ENCODE measurements around the gene CNTNAP2.

CNTNAP2 gene

DNA sequence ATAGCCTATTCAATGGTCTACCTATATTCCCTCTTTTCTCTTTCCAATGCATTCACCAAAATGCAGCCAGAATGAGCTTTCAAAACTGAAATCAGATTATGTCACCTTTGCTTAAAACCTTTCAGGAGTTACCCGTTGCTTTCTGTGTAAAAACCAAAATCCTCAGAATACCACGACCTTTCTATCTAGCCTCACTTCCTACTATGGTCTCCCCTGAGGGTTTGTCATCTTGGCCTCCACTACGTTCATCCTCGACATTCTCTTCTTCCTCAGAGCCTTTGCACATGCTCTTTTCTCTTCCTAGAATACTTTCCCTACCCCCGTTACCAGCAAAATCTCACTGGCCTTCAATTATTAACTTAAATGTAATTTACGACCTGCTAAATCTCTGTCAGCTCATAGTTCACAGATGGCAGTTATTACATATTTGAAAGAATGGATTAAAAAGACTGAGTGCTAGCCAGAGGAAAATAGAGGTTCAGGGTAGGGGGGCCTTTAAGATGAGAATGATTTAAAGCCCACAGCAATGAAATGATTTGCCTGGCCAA is 2093.1 kb downstream of the CNTNAP2 start:
- no peak overlapping the region for H3K4me3 ChIP-seq (ENCODE audit: low read depth, low read length)
- TF ChIP-seq, protein P1, sequence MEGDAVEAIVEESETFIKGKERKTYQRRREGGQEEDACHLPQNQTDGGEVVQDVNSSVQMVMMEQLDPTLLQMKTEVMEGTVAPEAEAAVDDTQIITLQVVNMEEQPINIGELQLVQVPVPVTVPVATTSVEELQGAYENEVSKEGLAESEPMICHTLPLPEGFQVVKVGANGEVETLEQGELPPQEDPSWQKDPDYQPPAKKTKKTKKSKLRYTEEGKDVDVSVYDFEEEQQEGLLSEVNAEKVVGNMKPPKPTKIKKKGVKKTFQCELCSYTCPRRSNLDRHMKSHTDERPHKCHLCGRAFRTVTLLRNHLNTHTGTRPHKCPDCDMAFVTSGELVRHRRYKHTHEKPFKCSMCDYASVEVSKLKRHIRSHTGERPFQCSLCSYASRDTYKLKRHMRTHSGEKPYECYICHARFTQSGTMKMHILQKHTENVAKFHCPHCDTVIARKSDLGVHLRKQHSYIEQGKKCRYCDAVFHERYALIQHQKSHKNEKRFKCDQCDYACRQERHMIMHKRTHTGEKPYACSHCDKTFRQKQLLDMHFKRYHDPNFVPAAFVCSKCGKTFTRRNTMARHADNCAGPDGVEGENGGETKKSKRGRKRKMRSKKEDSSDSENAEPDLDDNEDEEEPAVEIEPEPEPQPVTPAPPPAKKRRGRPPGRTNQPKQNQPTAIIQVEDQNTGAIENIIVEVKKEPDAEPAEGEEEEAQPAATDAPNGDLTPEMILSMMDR (conservative IDR thresholded peaks at IDR 0.05; ENCODE audit: low read depth, low read length) = no peak
- no peak for DNase-seq (ENCODE audit: low read depth)

DNA sequence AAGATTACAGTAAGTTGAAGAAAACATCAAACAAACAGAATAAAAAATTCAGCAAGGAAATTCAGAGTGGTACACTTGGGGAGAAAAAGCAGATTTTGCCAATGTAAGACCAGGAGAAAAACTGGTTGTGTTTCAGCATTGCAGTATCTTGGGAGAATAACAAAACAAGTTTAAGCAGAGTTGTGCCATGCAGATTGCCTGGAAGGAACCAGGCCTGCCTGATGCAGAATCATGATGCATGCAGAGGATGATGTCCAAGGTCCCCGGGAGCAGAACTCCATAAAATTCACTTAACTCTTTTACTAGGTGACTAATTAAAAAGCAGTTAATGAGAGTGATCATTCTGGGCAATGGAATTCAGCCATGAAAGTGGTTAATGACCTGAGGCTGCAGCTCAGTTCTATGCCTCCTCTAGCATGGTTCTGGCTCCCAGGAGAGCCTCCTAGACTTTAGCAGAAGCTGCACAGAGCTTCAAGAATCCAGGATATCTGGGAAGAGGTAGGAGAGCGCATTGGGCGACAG is 2094.3 kb downstream of the CNTNAP2 start:
- TF ChIP-seq, protein P1 (conservative IDR thresholded peaks at IDR 0.05; ENCODE audit: low read depth, low read length) = no peak
- no peak for DNase-seq (ENCODE audit: low read depth)
- no peak overlapping the region for H3K4me3 ChIP-seq (ENCODE audit: low read depth, low read length)

DNA sequence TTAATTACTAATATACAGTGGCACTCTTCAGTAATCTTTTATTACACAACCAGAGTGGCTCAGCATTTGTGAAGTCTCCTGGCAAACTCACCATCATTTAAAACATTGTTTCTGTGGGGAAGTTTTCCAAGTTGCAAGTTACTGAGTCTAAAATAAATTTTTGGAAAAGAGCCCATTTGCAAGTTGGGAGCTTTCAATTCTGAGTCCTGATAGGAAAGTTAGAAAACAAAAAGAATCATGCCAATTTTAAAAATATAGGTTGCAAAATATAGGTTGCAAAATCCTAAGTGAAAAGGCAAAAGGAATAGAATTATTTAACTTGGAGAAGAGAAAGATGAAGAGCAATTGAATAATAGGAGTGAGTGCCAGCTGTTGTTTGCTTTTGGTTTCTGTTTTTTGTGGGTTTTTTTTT is 2095.1 kb downstream of the CNTNAP2 start:
- TF ChIP-seq, protein P1 (conservative IDR thresholded peaks at IDR 0.05; ENCODE audit: low read depth, low read length) = no peak
- H3K4me3 ChIP-seq (ENCODE audit: low read depth, low read length) = no peak overlapping the region
- DNase-seq (ENCODE audit: low read depth) = no peak

DNA sequence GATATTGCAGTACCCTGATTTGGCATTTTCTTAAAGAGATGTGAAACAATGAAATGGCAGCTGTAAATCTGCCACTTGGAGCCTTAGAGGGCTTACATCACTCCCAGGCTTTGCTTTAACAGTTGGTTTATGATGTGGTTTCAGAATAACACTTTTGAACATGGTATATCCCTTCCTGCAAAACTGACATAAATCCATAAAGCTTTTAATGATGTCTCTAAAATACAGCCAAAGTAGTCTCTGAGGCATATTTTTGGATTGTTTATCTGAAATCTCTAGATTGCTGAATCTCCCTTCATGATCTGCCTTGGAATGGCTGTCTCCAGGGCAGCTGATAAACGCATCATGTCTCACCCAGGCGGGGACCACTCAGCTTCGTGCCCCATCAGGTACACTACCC is 2096.1 kb downstream of the CNTNAP2 start:
- no peak overlapping the region for H3K4me3 ChIP-seq (ENCODE audit: low read depth, low read length)
- TF ChIP-seq, protein P1 (conservative IDR thresholded peaks at IDR 0.05; ENCODE audit: low read depth, low read length) = no peak
- DNase-seq (ENCODE audit: low read depth) = no peak

DNA sequence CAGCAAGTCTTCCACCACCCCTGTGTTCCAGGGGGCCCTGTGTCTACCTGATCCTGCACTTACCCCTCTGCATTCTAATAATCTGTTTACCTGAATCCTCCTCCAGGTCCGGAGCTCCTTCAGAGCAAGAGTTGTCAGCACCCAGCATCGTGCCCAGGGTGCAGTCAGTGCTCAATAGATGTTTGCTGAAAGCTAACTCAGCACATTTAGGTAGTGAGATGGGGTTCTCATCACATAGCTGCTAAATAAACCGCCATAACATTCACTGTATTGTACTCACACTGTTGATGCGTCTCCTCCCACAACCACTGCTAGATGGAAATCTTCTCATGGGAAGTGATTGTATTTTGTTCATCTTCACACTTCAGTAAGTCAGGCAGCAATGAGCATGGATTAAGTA is 2097.5 kb downstream of the CNTNAP2 start:
- no peak overlapping the region for H3K4me3 ChIP-seq (ENCODE audit: low read depth, low read length)
- DNase-seq (ENCODE audit: low read depth) = no peak
- TF ChIP-seq, protein P1 (conservative IDR thresholded peaks at IDR 0.05; ENCODE audit: low read depth, low read length) = no peak

DNA sequence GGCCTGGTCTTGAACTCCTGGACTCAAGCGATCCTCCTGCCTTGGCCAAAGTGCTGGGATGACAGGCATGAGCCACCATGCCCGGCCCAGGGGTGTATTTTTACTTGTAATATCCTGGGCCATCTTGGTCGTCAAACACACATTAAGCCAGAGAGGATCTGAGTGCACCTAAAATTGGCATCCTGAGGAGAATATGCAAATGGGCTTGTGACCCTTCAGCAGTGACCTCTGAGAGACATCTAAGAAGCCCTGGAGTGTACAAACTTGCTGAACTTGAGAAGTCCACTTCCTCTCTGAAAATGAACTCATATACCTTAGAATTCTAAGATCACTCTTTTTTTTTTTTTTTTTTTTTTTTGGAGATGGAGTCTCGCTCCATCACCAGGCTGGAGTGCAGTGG is 2102.0 kb downstream of the CNTNAP2 start:
- H3K4me3 ChIP-seq (ENCODE audit: low read depth, low read length) = no peak overlapping the region
- TF ChIP-seq, protein P1 (conservative IDR thresholded peaks at IDR 0.05; ENCODE audit: low read depth, low read length) = no peak
- no peak for DNase-seq (ENCODE audit: low read depth)

DNA sequence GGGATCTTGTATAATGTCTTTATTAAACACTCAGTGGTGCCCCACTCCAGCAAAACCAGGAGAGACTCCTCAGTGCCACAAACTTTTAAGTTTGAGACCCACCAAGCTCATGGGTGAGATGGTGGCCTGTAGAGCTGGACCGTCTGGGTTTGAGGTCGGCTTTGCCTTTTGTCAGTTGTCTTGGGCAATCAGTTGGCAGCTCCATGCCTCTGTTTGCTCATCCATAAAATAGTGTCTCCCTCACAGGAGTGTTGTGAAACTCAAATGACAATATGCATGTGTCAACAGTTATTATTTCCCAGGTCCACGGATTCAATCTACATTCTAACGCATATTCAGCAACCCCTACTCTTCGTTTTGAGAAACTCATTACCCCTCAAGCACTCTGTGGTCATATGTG is 2106.1 kb downstream of the CNTNAP2 start:
- TF ChIP-seq, protein P1 (conservative IDR thresholded peaks at IDR 0.05; ENCODE audit: low read depth, low read length) = no peak
- H3K4me3 ChIP-seq (ENCODE audit: low read depth, low read length) = no peak overlapping the region
- no peak for DNase-seq (ENCODE audit: low read depth)

Measured in choroid plexus epithelial cell (primary cell).